ENCODE measurements around the gene SCAP.

The SCAP gene

DNA sequence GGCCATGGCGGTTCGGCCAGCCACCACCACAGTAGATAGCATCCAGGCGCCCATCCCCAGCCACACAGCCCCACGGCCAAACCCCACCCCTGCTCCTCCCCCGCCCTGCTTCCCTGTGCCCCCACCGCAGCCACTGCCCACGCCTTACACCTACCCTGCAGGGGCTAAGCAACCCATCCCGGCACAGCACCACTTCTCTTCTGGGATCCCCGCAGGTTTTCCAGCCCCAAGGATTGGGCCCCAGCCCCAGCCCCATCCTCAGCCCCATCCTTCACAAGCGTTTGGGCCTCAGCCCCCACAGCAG lies 65.4 kb downstream of the SCAP start:
- H3K36me3 ChIP-seq (ENCODE audit: control insufficient read depth, insufficient read depth, low read length), result no peaks in the 10 kb centered on the region
- H3K27me3 ChIP-seq (ENCODE audit: control insufficient read depth, insufficient read depth, low read length), result no peaks in the 10 kb centered on the region
- H3K4me2 ChIP-seq (ENCODE audit: low read length), result no peak overlapping the region
- no peak overlapping the region for H3K4me3 ChIP-seq (ENCODE audit: low read depth, low read length)
- no peak overlapping the region for H3K9ac ChIP-seq
- H2AFZ ChIP-seq, result no peak overlapping the region
- H3K79me2 ChIP-seq, result no peaks in the 10 kb centered on the region
- TF ChIP-seq, protein P1, sequence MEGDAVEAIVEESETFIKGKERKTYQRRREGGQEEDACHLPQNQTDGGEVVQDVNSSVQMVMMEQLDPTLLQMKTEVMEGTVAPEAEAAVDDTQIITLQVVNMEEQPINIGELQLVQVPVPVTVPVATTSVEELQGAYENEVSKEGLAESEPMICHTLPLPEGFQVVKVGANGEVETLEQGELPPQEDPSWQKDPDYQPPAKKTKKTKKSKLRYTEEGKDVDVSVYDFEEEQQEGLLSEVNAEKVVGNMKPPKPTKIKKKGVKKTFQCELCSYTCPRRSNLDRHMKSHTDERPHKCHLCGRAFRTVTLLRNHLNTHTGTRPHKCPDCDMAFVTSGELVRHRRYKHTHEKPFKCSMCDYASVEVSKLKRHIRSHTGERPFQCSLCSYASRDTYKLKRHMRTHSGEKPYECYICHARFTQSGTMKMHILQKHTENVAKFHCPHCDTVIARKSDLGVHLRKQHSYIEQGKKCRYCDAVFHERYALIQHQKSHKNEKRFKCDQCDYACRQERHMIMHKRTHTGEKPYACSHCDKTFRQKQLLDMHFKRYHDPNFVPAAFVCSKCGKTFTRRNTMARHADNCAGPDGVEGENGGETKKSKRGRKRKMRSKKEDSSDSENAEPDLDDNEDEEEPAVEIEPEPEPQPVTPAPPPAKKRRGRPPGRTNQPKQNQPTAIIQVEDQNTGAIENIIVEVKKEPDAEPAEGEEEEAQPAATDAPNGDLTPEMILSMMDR (IDR thresholded peaks at IDR 0.05), result no peak
- no peak overlapping the region for H3K27ac ChIP-seq
- no peaks in the 10 kb centered on the region for H3K4me1 ChIP-seq
- no peaks in the 10 kb centered on the region for H3K9me3 ChIP-seq (ENCODE audit: control insufficient read depth, low read length)

DNA sequence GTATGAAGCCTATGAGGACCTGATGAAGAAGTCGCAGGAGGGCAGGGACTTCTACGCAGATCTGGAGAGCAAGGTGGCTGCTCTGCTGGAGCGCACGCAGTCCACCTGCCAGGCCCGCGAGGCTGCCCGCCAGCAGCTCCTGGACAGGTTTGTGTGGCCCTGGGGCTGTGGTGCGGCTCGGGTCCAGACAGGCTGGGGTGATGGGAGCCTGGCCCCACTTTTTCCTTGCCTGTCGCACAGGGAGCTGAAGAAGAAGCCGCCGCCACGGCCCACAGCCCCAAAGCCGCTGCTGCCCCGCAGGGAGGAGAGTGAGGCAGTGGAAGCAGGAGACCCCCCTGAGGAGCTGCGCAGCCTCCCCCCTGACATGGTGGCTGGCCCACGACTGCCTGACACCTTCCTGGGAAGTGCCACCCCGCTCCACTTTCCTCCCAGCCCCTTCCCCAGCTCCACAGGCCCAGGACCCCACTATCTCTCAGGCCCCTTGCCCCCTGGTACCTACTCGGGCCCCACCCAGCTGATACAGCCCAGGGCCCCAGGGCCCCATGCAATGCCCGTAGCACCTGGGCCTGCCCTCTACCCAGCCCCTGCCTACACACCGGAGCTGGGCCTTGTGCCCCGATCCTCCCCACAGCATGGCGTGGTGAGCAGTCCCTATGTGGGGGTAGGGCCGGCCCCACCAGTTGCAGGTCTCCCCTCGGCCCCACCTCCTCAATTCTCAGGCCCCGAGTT lies 65.9 kb downstream of the SCAP start:
- H3K9ac ChIP-seq, result no peak overlapping the region
- no peaks in the 10 kb centered on the region for H3K27me3 ChIP-seq (ENCODE audit: control insufficient read depth, insufficient read depth, low read length)
- no peak overlapping the region for H2AFZ ChIP-seq
- no peaks in the 10 kb centered on the region for H3K9me3 ChIP-seq (ENCODE audit: control insufficient read depth, low read length)
- no peak overlapping the region for H3K4me2 ChIP-seq (ENCODE audit: low read length)
- no peak overlapping the region for H3K27ac ChIP-seq
- no peaks in the 10 kb centered on the region for H3K79me2 ChIP-seq
- H3K4me1 ChIP-seq, result peaks cover 1% of the 10 kb centered on the region
- TF ChIP-seq, protein P1 (IDR thresholded peaks at IDR 0.05), result no peak
- no peaks in the 10 kb centered on the region for H3K36me3 ChIP-seq (ENCODE audit: control insufficient read depth, insufficient read depth, low read length)
- no peak overlapping the region for H3K4me3 ChIP-seq (ENCODE audit: low read depth, low read length)

DNA sequence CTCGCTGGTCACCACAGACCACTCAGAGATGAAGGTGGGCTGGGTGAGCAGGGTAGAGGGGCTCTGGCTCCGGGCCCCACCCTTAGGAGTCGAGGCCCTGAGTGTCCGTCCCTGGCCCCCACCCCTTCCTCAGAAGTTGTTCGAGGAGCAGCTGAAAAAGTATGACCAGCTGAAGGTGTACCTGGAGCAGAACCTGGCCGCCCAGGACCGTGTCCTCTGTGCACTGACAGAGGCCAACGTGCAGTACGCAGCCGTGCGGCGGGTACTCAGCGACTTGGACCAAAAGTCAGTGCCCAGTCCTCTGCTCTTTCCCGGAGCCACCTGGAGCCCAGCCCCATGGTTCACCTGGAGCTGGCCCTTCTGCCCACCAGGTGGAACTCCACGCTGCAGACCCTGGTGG lies 66.5 kb downstream of the SCAP start:
- Histone ChIP-seq H3K4me3 (ENCODE audit: low read depth, low read length) (no peak overlapping the region), H3K4me1 (peaks cover 4% of the 10 kb centered on the region), H2AFZ (no peak overlapping the region), H3K27me3 (ENCODE audit: control insufficient read depth, insufficient read depth, low read length) (no peaks in the 10 kb centered on the region), H3K4me2 (ENCODE audit: low read length) (no peak overlapping the region), H3K9ac (no peak overlapping the region), H3K79me2 (peaks cover 4% of the 10 kb centered on the region), H3K9me3 (ENCODE audit: control insufficient read depth, low read length) (no peaks in the 10 kb centered on the region), H3K27ac (no peak overlapping the region), H3K36me3 (ENCODE audit: control insufficient read depth, insufficient read depth, low read length) (no peaks in the 10 kb centered on the region)
- TF ChIP-seq, protein P1 (IDR thresholded peaks at IDR 0.05), result no peak

DNA sequence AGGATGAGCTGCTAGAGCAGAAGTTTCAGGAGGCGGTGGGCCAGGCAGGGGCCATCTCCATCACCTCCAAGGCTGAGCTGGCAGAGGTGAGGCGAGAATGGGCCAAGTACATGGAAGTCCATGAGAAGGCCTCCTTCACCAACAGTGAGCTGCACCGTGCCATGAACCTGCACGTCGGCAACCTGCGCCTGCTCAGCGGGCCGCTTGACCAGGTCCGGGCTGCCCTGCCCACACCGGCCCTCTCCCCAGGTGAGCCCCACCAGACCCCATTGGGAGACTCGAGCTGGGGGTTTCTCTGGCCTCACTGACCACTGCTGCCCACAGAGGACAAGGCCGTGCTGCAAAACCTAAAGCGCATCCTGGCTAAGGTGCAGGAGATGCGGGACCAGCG lies 66.9 kb downstream of the SCAP start:
- H3K9ac ChIP-seq, result no peak overlapping the region
- peaks cover 8% of the 10 kb centered on the region for H3K79me2 ChIP-seq
- H3K9me3 ChIP-seq (ENCODE audit: control insufficient read depth, low read length), result no peaks in the 10 kb centered on the region
- H3K27me3 ChIP-seq (ENCODE audit: control insufficient read depth, insufficient read depth, low read length), result no peaks in the 10 kb centered on the region
- H3K4me3 ChIP-seq (ENCODE audit: low read depth, low read length), result no peak overlapping the region
- TF ChIP-seq, protein P1 (IDR thresholded peaks at IDR 0.05), result no peak
- no peak overlapping the region for H3K27ac ChIP-seq
- H2AFZ ChIP-seq, result no peak overlapping the region
- no peak overlapping the region for H3K4me2 ChIP-seq (ENCODE audit: low read length)
- peaks cover 4% of the 10 kb centered on the region for H3K4me1 ChIP-seq
- H3K36me3 ChIP-seq (ENCODE audit: control insufficient read depth, insufficient read depth, low read length), result no peaks in the 10 kb centered on the region
